Endothelial cell of umbilical vein (primary cell): ENCODE measurements around the gene ABCA1. TPM values are rescaled to one million over a fixed set of nuclear protein-coding genes. Genes with fewer than 3 reads are reported as not detected.
A peak's percentile ranks its signal among the peaks of the same experiment; 100 is the strongest.

Experiments
- BruUV-seq: library from RNA; stranded (reverse); fragments of 400-500 nt; replicated peaks from 2 replicates; lab custom pipeline; 2021; lab: Mats Ljungman, UMichigan
- CTCF ChIA-PET: fragments of 300-600, 350-600 bp; sonication (Branson Sonifier 250); formaldehyde crosslinking; loops from one replicate; lab custom pipeline; 2021; ENCODE audit warnings: antibody characterized with exemption, inconsistent platforms; lab: Charles Lee
- POLR2A ChIA-PET: fragments of 300-600, 350-600 bp; sonication (Branson Sonifier 250); formaldehyde crosslinking; loops from one replicate; lab custom pipeline; 2021; ENCODE audit warnings: antibody characterized with exemption, inconsistent platforms; lab: Charles Lee
- DNase-seq: peaks from one replicate; pipeline ENCODE4 v3.0.0-alpha.2; 2011; ENCODE audit warnings: low read depth, low spot score
- FAIRE-seq: peaks from 2 replicates; lab custom pipeline; 2011; peaks lifted over from hg19 to GRCh38; lab: Jason Lieb, UNC
- H2AFZ ChIP-seq: 2 replicates; pipeline ENCODE4 v1.6.0; 2012; ENCODE audit warnings: low read depth, low read length, control low read depth, inconsistent platforms
- H3K27ac ChIP-seq: 2 replicates; pipeline ENCODE4 v1.5.1; 2011; ENCODE audit warnings: low read depth, mild to moderate bottlenecking, control low read depth, low read length, moderate library complexity; ENCODE audit not compliant: insufficient read depth
- H3K27me3 ChIP-seq, 2 experiments: 2 replicates each; pipeline versions ENCODE4 v1.6.0 to v1.6.1; 2011; ENCODE audit warnings: low read length in 2 of 2, mixed read lengths in 1 of 2; ENCODE audit not compliant: control insufficient read depth in 2 of 2, insufficient read depth in 2 of 2
- H3K36me3 ChIP-seq, 2 experiments: 2 replicates in 1 of 2; 3 replicates in 1 of 2; pipeline ENCODE4 v1.5.1; 2011; ENCODE audit warnings: low read length in 2 of 2, mild to moderate bottlenecking in 1 of 2, moderate library complexity in 1 of 2; ENCODE audit not compliant: control insufficient read depth in 2 of 2, insufficient read depth in 2 of 2; ENCODE audit errors: extremely low read depth in 1 of 2
- H3K4me1 ChIP-seq: 3 replicates; pipeline ENCODE4 v1.5.1; 2011; ENCODE audit warnings: mild to moderate bottlenecking, low read length; ENCODE audit not compliant: control insufficient read depth, insufficient read depth; ENCODE audit errors: extremely low read depth
- H3K4me2 ChIP-seq: 2 replicates; pipeline ENCODE4 v1.6.1; 2011; ENCODE audit warnings: low read length, control low read depth, mixed read lengths; ENCODE audit not compliant: insufficient read depth
- H3K4me3 ChIP-seq, 3 experiments: fragments of 200-600 bp in 1 of 3; sonication (generic), shearing (Covaris generic) in 1 of 3; replicated peaks in 1 of 3; 2 replicates each; pipeline ENCODE4 v1.5.1; 2011 to 2016; ENCODE audit warnings: control low read depth in 3 of 3, low read length in 3 of 3, mild to moderate bottlenecking in 2 of 3, inconsistent platforms in 1 of 3, low read depth in 1 of 3, moderate library complexity in 1 of 3; ENCODE audit not compliant: insufficient read depth in 1 of 3
- H3K79me2 ChIP-seq: 2 replicates; pipeline ENCODE4 v1.6.0; 2012; ENCODE audit warnings: low read length, inconsistent platforms; ENCODE audit not compliant: control insufficient read depth, insufficient read depth
- H3K9ac ChIP-seq: replicated peaks from 2 replicates; pipeline ENCODE3; 2011; ENCODE audit warnings: low read length, control low read depth; ENCODE audit not compliant: insufficient read depth; ENCODE audit errors: extremely low read depth
- H3K9me1 ChIP-seq: replicated peaks from 3 replicates; pipeline ENCODE4 v1.6.0; 2011; ENCODE audit warnings: mild to moderate bottlenecking, low read length; ENCODE audit not compliant: control insufficient read depth, insufficient read depth; ENCODE audit errors: extremely low read depth
- H3K9me3 ChIP-seq: replicated peaks from 2 replicates; pipeline ENCODE4 v1.5.1; 2012; ENCODE audit warnings: low read length, inconsistent platforms; ENCODE audit not compliant: control insufficient read depth, insufficient read depth
- H4K20me1 ChIP-seq: replicated peaks from 2 replicates; pipeline ENCODE3; 2011; ENCODE audit warnings: mild to moderate bottlenecking, low read length; ENCODE audit not compliant: control insufficient read depth, insufficient read depth; ENCODE audit errors: extremely low read depth
- EZH2 ChIP-seq: IDR thresholded peaks from 2 replicates; pipeline ENCODE4 v1.6.1; 2012; ENCODE audit warnings: borderline replicate concordance, low read depth, mild to moderate bottlenecking, moderate library complexity, low read length, inconsistent platforms; ENCODE audit not compliant: severe bottlenecking
- FOS ChIP-seq: IDR thresholded peaks from 2 replicates; pipeline ENCODE4 v1.6.1; 2011; ENCODE audit warnings: mild to moderate bottlenecking, low read length, moderate library complexity, borderline replicate concordance; ENCODE audit not compliant: insufficient read depth
- JUN ChIP-seq: IDR thresholded peaks from 2 replicates; pipeline ENCODE4 v1.6.1; 2011; ENCODE audit warnings: borderline replicate concordance, low read depth; ENCODE audit not compliant: insufficient read length, insufficient read depth
- MYC ChIP-seq: IDR thresholded peaks from one replicate; pipeline ENCODE4 v1.6.1; 2011; ENCODE audit warnings: mild to moderate bottlenecking, low read depth, low read length
- POLR2AphosphoS5 ChIP-seq: IDR thresholded peaks from 2 replicates; pipeline ENCODE4 v1.6.1; 2012; ENCODE audit warnings: low read depth, mild to moderate bottlenecking, control low read depth, low read length, moderate library complexity; ENCODE audit not compliant: insufficient read depth
- dilution Hi-C: fragments of 300-500 bp; cut with MboI; formaldehyde crosslinking; loops from one replicate; pipeline ENCODE4 v1.15.0; 2019; ENCODE audit warnings: low sequenced_read_pairs; ENCODE audit not compliant: extremely low pct_ligation_motif_present
- intact Hi-C: fragments of 100-400 bp; cut with micrococcal nuclease; formaldehyde crosslinking; loops from one replicate; pipeline ENCODE4 v1.10.0; 2022
- polyA plus RNA-seq, 4 experiments: library from polyadenylated mRNA; depleted of rRNA in 3 of 4; stranded (reverse) in 3 of 4; unstranded in 1 of 4; fragments of >200 nt; gene quantifications; 2 replicates each; pipeline versions ENCODE4 v1.2.1 to v1.2.3, GENCODE V29; 2011 to 2012; ENCODE audit warnings: missing spikeins in 1 of 4
- total RNA-seq: library from RNA; stranded (reverse); gene quantifications from 2 replicates; pipeline ENCODE4 v1.2.3, GENCODE V29; 2021

ABCA1 gene
- total and polyA plus RNA-seq, 2 donors (not counting 3 experiments of a cell fraction or from before 2014, with no cell fraction given) = 2.4 to 9.8 TPM

- ChIA-PET CTCF (interaction anchor here (1.2 to 2.2 kb wide), 5 partner anchors 12 to 47 kb away, joined by 3 to 11 read pairs (median 3); no protein-coding TSS in a partner anchor), POLR2A (no interaction called here)
- no peaks in the 10 kb centered on the region for H4K20me1 ChIP-seq
- H3K36me3 ChIP-seq = no peaks in the 10 kb centered on the region
- H3K9ac ChIP-seq = peak overlapping the region; percentile 48
- BruUV-seq = no TSS peak
- H3K27me3 ChIP-seq = no peaks in the 10 kb centered on the region
- intact Hi-C loops = loop anchor here (1.0 kb wide), 1 partner anchor 15 kb away; no protein-coding TSS in a partner anchor
- DNase-seq (peak; percentile 82), FAIRE-seq (peak; percentile 90)
- TF ChIP-seq JUN (no peak), FOS (peak; percentile 8)
- H3K27ac ChIP-seq = peak overlapping the region; percentile 59
- H3K9me3 ChIP-seq = no peaks in the 10 kb centered on the region
- H3K79me2 ChIP-seq = no peaks in the 10 kb centered on the region
- no peaks in the 10 kb centered on the region for H3K9me1 ChIP-seq
- peak overlapping the region; percentile 46 for H3K4me2 ChIP-seq
- no peak overlapping the region for H3K4me3 ChIP-seq
- H2AFZ ChIP-seq = peak overlapping the region; percentile 84
- H3K4me1 ChIP-seq = peaks cover 9% of the 10 kb centered on the region
- dilution Hi-C loops = no loop called here
Observed at GRCh38 chr9:104879555-104880309, 48.2 kb downstream of the ABCA1 start.

GRCh38 chr9:104876587-104876986 is 51.4 kb downstream of the ABCA1 start:
- no peak for FAIRE-seq

More at GRCh38 chr9:104876587-104876986, 51.4 kb downstream of the ABCA1 start:
- H3K36me3 ChIP-seq = no peaks in the 10 kb centered on the region
- ChIA-PET CTCF (interaction anchor here (0.6 to 2.3 kb wide), 3 partner anchors 13 to 276 kb away, joined by 3 to 13 read pairs (median 3); no protein-coding TSS in a partner anchor), POLR2A (no interaction called here)
- no peaks in the 10 kb centered on the region for H3K79me2 ChIP-seq
- peaks cover 32% of the 10 kb centered on the region for H3K4me1 ChIP-seq
- TF ChIP-seq JUN (no peak), EZH2 (no peak), MYC (no peak), POLR2AphosphoS5 (no peak)
- no peaks in the 10 kb centered on the region for H4K20me1 ChIP-seq
- H3K27ac ChIP-seq = no peak overlapping the region
- dilution Hi-C loops = no loop called here
- H3K9me1 ChIP-seq = no peaks in the 10 kb centered on the region
- H3K9ac ChIP-seq = no peak overlapping the region
- no peak overlapping the region for H2AFZ ChIP-seq
- H3K4me3 ChIP-seq = no peak overlapping the region
- no peak overlapping the region for H3K4me2 ChIP-seq
- no peaks in the 10 kb centered on the region for H3K27me3 ChIP-seq
- DNase-seq = no peak
- intact Hi-C loops = no loop called here
- BruUV-seq = no TSS peak
- H3K9me3 ChIP-seq = no peaks in the 10 kb centered on the region
